ENCODE data around the gene NTM.
"Not testable (repeated sequence)": the region's sequence is repeated elsewhere in the genome, so short reads cannot be mapped to it uniquely, and the experiment has no call there.

NTM gene

GRCh38 chr11:131424257-131424876 lies 54.0 kb downstream of the NTM start:
- DNase-seq = not testable (repeated sequence)

- no peak for DNase-seq
Observed at GRCh38 chr11:131425285-131425684, 54.9 kb downstream of the NTM start.

GRCh38 chr11:131428853-131429252 lies 58.4 kb downstream of the NTM start:
- no peak for DNase-seq

DNA sequence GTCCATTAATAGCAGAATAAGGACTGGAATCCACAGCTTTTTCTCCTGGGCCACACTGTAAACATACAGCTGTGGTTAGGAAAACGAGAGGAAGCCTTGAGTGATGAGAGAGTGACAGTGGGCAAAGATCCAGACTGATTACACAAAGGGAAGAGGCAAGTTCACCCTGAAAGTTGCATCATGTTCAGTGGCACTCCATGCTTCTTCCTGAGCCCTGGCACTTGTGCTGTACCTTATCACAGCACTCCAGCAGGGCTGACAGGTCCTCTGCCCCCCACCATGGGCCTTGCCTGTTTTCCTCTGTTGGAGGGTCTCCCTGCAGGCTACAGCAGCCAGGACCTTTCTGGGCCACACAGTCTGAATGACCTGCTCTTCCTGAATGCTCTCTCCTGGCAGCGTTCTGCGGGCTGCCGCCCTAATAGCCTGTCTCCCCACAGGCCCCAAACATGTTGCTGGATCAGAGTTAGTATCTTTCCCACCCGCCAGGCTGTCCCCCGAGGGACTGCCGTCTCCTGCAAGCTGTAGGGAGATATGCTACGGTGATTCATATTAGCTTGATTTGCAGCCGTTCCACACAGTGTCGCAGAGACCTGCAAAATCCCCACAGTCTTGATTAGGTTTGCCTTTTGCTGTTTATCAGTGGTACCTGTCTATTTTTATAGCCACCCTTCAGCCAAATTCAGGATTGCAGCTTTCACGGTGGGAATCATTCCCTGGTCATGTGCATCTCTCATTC lies 60.2 kb downstream of the NTM start:
- DNase-seq = no peak

DNA sequence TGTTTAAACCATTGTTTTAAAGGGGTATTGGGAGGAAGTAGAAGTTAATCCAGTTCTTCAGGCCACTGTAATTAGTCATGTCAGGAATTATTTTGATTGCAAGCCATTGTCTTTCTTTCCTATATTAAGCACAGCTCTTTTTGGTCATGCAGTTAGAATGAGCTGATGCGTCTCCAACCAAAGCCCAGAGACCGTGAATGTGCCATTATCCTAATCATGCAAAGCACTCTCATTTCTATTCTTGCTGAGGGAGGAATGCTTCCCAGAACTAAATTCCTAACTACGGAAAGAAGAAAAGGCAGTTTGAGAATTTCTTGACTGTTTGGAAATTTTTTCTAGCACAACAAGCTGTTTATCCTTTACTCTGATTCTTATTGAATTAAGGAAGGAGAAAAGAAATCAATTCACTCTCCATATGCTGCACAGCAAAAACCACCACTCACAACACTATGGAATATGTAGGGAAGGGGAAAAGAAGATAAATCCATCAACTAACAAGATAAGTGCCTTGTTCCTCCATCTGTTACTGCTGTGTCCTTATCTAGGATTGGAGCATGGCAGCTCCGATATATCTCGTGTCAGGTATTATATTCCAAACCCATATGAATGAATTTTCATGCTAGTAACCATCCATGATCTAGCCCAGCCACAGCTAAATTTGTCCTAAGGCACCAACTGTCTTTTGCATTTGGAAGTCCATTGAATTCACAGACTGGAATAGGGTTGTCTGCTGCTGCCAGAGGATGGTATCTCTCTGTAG lies 70.8 kb downstream of the NTM start:
- no peak for DNase-seq

- DNase-seq = no peak
Observed at GRCh38 chr11:131446590-131447275, 76.3 kb downstream of the NTM start.

DNA sequence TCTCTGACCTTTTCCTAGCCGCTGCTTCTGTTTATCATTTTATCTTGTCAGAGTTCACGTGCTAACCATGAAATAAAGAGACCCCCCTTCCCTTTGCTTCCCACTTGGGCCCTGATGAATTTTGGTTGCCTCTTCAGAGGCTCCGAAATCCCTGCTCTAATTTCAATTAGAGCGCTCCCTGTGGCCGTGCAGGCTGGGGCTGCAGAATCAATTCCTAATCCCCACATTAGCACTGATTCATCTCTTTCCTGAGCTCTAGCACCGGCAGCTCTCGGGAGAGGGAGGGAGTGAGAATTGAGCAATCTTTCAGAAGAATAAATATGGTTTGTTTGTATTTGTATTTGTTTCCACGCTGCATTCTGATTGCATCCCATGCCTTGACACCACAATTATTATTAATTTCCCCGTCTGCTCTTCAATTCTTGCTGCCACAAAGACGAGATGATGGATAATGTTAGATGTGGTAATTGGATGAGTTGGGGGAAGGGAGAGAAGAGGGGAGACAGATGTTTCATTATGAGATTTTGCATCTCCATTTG lies 76.9 kb downstream of the NTM start:
- DNase-seq = no peak

DNA sequence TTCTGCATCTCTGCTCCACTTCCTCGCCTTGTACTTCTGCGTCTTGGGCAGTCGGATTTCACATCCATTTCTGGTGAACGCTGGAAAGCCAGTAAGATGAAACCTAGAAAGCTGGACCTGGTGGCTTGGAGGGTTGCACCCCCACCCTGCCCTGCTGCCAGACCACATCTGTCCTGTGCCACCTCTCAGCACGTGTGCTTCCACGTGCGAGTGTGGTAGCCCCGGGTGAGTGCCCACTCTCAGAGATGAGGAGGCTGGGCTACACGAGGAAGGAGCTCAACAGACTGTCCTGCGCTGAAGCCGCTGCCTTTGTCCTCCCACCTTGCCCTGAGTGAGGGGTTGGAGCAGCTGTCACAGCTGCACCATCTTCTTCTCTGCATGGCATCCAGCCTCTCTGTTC lies 77.5 kb downstream of the NTM start:
- no peak for DNase-seq

- DNase-seq = no peak
Observed at GRCh38 chr11:131449036-131450019, 78.9 kb downstream of the NTM start.

DNA sequence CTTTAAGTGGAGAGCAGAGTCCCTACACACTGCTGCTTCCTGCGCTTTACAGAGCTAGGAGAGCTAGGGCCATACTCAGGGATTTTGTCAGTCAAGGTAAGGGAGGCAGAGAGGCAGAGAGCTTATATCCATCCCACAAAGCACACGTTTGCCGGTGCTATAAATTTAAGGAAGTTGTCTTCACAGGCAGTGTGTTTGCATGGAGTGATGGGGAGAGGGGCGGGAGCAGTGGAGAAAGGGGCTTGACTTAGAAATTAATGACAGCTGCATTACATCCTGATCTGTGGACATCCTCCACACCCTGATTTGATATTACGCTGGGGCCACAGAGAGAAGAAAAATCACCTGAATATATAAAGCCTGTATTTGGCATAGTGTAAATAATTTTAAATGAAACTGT lies 84.1 kb downstream of the NTM start:
- DNase-seq = no peak

- no peak for DNase-seq
Observed at GRCh38 chr11:131454989-131455388, 84.6 kb downstream of the NTM start.

GRCh38 chr11:131455843-131456704 lies 85.7 kb downstream of the NTM start:
- no peak for DNase-seq

- DNase-seq = no peak
Observed at GRCh38 chr11:131457163-131457562, 86.7 kb downstream of the NTM start.

DNA sequence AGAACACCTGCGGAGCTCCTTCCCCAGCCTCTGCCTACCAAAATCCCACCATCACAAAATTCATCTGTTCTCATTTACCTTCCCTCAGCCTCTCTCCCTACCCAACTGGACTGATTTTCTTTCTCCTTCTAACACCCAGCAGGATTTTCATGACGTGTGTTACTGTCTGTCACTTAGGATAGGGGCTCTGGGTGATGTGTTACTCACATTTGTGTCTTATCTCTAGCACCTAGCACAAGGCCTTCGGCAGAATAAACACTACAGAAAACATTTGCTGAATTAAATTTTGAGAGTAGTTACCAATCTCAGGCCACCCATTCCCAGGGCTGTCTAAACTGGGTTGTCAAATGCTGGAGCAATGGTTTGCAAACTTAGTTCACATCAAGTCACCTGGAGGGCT lies 88.0 kb downstream of the NTM start:
- DNase-seq = no peak

DNA sequence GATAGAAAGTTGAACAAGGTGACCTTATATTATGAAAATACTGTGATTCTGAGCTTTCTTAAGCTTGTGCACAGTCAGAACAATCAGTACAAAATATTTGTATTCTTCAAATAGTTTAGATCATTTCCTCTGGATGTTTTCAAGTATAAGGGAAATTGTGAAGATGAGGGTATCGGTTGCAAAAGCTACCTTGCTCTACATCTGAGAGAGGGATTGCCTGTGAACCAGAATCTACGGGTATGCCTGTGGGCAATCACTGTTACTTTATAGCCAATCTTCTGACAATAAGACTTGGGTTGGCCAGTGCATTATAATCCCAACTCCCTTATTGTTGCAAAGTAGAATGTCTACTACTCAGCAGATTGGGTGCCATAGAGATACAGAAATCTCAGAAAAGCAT lies 90.5 kb downstream of the NTM start:
- no peak for DNase-seq

GRCh38 chr11:131462622-131463021 lies 92.2 kb downstream of the NTM start:
- DNase-seq = no peak

GRCh38 chr11:131463162-131463561 lies 92.7 kb downstream of the NTM start:
- no peak for DNase-seq

GRCh38 chr11:131463649-131464425 lies 93.4 kb downstream of the NTM start:
- no peak for DNase-seq

DNA sequence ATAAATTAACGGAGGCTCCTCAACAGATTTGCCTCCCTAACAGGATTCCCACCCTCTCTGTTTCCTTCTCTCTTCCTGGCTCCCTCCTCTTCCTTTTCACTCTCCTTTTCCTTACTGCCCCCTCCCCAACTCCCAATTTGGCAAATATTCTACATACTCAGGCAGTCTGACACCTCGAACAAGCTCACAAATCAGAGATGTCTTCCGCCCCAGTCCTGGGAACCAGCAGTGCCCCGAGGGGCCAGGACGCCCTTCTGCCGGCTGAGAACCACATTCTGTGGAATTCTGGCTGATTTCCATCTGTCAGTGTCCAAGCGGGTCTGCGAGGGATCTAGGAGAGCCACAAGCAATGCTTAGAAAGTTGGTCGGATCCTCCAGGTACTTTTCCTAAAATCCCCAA lies 94.0 kb downstream of the NTM start:
- no peak for DNase-seq

DNA sequence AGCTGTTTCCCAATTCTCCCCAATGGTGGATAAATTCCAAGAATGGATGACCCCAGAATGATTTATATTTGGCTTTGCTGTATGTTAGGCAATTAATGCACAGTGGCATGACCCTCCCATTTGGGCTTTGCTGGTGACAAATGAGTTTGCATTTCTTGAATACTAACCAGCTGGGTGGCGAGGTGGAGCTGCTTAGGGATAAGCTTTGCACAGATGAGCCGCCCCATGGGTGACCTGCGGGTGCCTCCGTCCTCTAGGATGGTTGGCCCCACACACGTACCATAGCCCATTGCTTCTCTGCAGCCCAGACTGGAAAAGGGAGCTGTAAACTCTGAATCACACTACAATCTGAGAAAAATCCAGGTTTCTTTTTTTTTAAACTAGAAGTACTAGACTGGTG lies 94.6 kb downstream of the NTM start:
- DNase-seq = no peak
